HG02840 (cell line): ENCODE data around the gene CYTH3.
A peak's percentile ranks its signal among the peaks of the same experiment; 100 is the strongest.
"Not testable (repeated sequence)": the region's sequence is repeated elsewhere in the genome, so short reads cannot be mapped to it uniquely, and the experiment has no call there.

ENCODE experiments used
- ATAC-seq: cut with Tn5 transposase; IDR thresholded peaks from one replicate; pipeline ENCODE4 v1.9.1; 2021; ENCODE audit warnings: mild to moderate bottlenecking, moderate library complexity, moderate number of reproducible peaks; ENCODE audit not compliant: unreplicated experiment, low FRiP score

Gene CYTH3, protein sequence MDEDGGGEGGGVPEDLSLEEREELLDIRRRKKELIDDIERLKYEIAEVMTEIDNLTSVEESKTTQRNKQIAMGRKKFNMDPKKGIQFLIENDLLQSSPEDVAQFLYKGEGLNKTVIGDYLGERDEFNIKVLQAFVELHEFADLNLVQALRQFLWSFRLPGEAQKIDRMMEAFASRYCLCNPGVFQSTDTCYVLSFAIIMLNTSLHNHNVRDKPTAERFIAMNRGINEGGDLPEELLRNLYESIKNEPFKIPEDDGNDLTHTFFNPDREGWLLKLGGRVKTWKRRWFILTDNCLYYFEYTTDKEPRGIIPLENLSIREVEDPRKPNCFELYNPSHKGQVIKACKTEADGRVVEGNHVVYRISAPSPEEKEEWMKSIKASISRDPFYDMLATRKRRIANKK

DNA sequence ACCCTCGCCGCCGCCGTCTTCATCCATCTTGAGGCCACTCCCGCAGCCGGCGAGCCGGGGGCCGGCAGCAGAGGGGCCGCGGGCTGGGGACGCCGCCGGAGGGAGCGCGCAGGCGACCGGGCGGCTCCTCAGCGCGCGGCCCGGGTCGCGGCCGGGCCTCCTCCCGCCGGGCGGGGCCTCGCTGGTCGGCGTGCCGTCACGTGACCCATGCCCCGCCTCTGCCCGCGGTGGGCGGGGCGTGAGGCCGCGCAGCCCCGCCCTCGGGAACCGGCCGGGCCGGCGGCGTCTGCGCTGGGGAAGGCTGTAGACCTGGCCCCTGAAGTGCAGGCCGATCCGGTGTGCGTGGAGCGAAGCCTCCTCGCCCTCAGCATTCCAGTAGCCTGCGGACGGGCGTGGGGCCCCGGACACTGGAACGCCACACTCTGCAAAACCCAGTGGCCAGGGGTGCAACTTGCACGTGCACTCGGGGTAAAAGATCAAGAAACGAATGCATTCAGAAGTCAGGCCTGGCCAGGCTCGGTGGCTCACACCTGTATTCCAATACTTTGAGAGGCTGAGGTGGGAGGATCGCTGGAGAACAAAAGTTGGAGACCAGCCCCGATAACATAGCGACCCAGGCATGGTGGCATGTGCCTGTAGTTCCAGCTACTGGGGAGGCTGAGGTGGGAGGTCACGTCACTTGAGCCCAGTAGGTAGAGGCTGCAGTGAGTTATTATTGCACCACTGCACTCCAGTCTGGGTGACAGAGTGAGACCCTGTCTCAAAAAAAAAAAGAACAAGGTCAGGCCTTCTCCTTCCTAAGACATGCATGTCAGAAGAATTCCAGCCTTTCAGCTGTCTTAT lies at the start of gene CYTH3:
CYTH3 (minus strand) TSS at position 144 of the 843 bp plus-strand sequence; CDS start at position 27, 117 bp downstream.
- peak; percentile 83 for ATAC-seq

DNA sequence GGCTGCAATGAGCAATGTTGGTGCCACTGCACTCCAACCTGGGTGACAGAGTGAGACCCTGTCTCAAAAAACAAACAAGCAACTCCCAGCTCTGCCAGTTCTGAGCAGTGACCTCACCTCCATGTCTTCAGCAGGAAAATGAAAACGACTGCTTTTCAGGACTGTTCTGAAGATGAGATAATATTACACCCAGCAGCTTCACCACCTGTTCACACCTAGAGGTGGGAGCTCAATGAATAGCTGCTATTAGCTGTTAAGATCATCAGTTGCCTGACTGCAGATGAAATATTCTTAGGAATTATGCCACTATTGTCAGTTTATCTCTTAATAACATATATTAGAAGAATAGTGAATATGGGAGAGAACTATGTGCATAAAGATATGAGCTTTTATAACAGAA lies 48.4 kb upstream of the CYTH3 start:
- no peak for ATAC-seq

DNA sequence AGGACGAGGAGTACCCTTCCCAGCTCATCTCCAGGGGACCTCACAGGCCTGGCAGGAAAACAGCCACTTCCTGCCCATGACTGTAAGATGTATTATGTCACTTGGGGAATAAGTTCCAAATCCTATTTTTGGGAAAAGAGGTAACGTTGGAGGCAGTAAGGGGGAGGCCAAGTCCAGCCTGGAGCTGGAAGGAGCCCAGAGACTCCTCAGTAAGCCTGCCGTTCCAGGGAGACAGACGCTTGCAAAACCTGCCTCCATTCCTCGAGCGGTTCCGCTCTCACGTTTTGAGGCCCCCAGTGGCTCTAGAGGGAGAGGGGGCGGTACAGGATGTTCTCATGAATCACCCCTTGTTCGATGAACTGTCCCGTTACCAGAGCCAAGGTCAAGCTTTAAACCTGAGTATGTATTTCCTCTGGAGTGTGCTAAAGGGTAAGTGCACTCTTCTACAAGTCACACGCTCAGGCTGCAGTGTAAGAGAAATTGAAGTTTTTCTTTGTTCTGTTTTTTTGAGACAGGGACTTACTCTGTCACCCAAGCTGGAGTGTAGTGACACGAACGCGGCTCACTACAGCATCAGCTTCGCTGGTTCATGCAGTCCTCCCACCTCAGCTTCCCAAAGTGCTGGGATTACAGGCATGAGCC lies 45.5 kb upstream of the CYTH3 start:
- ATAC-seq = no peak

DNA sequence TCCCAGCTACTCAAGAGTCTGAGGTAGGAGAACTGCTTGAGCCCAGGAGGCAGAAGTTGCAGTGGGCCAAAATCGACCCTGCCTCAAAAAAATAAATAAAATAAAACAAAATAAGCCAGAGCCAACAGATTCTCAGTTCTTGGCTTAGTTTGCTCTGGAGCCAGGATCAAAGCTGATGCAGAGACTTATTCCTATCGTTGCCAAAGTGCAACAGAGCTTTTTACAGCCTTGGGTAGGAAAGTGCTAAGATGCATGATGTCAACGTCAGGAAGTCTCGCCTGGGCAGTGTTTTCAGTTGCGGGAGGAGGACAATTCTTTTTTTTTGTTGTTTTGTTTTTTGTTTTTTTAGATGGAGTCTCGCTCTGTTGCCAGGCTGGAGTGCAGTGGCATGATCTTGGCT lies 43.8 kb upstream of the CYTH3 start:
- no peak for ATAC-seq

DNA sequence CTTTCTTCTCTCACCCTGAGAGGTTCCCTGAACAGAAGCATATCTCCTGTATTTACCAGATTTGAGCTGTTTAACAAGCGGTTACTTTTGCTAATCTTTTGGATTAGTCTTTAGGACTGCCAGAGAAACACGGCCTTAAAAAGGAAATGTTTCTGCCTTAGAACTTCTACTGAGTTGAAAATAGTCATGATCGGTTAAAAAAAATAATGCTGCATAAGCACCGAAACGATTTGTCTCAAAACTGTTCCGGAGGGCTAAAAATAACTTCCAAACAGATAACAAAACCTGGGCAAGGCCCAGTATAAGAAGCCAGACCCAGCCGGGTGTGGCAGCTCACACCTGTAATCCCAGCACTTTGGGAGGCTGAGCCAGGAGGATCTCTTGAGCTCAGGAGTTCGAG lies 43.3 kb upstream of the CYTH3 start:
- no peak for ATAC-seq

DNA sequence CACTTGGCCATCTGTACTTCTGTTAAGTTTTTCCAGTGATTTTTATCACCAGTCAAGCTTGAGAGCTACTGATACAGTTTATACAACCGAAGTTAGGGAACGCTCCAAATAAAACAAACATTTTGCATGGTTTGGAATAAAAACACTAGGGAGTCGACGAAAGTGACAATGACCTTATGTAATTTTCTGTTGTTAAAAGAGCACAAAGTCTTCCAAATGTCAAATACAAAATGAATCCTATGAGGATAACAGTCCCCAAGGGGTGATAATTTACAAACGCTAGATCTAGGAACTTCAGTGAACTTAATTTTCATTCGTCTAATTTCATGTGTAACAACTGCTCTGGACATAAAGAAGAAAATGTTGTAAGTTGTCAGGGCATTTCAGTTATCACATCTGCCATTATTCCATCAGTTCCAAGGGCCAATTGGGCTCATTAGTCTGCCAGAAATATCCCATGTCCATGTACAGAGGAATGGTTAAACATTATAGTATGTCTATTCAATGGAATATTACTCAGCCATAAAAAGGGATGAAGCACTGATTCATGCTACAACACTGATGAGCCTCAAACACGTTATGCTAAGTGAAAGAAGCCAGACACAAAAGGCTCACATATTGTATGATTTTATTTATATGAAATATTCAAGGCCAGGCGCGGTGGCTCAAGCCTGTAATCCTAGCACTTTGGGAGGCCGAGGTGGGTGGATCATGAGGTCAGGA lies 38.0 kb upstream of the CYTH3 start:
- no peak for ATAC-seq

DNA sequence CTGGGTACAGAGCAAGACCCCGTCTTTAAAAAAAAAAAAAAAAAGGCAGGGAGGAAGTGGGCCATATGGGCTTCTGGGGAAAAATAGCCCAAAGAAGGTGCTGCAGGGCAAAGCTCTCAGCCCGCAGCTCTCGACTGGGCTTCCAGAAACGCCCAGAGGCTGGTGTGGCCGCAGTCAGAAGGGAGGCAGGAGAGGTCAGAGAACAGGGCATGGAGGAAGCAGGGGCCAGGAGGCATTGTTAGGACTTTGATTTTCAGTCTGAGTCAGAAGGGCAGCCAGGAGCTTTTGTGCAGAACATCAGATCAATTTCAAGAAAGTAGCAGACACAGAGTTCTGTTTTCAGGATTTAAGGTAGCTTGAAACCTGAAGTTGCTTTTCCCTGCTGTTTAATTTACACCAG lies 35.3 kb upstream of the CYTH3 start:
- ATAC-seq = no peak

DNA sequence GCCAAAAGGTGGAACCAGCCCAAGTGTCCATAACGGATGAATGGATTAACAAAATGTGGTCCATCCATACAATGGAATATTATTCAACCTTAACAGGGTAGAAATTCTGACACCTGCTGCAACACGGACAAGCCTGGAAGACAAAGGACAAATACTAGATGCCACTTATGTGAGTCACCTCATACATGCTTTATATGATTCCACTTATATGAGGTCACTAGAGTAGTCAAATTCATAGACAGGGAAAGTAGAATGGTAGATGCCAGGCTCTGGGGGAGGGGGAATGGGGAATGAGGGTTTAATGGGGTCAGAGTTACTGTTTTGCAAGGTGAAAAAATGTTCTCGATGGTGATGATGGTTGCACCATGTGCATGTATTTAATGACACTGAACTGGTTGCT lies 34.0 kb upstream of the CYTH3 start:
- no peak for ATAC-seq

DNA sequence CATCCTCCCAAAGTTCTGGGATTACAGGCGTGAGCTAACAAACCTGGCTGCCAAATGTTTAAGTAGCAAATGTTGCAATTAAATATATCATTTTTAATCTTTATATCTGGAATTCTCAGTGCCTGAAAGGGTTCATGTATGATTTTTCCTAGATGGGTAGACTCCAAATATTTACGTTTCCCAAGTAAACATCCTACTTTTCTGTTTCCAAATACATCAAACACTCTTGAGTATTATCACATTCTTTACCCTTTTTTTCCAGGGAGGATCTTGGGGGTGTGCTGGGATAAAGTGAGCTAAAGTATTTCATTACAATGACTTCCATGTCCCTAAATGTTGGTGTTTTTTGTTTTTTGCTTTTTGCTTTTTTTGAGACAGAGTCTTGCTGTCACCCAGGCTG lies 32.9 kb upstream of the CYTH3 start:
- ATAC-seq = no peak

DNA sequence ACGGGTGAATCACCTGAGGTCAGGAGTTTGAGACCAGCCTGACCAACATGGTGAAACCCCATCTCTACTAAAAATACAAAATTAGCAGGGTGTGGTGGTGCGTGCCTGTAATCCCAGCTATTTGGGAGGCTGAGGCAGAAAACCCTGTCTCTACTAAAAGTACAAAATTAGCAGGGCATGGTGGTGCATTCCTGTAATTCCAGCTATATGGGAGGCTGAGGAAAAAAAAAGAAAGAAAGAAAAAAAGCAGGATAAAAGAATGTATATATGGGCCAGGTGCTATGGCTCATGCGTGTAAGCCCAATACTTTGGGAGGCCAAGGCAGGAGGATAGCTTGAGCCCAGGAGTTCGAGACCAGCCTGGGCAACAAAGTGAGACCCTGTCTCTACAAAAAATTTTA lies 29.0 kb upstream of the CYTH3 start:
- ATAC-seq = not testable (repeated sequence)

DNA sequence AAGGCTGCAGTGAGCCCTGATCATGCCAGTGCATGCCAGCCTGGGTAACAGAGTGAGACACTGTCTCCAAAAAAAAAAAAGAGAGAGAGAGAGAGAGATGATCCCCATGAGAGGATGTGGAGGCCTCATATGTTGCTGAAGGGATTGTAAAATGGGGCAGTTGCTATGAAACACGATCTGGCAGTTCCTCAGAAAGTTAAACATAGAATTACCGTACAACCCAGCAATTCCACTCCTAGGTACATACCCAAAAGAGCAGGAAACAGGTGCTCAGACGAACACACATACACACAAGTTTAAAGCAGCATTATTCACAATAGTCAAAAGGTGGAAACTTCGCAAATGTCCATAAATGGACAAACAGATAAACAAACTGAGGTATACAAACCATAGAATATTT lies 27.4 kb upstream of the CYTH3 start:
- ATAC-seq = no peak

DNA sequence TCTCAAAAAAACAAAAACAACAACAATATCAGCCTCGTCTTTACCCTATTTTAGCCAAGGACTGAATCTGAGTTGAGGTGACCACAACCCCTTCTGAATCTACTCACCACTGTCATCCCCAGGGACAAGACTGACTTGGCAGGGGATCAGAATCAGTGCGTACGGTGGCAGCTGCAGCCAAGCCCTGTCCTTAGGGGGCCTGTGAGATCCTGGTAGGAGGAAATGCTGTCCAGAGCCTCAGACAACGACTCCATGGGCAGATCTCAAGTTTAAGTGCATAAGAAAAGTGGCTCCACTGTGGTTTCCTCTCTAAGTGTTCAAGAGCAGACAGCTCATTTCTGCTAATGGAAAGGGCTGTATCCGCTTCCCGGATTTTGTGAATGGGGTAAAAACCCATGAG lies 22.4 kb upstream of the CYTH3 start:
- ATAC-seq = no peak

DNA sequence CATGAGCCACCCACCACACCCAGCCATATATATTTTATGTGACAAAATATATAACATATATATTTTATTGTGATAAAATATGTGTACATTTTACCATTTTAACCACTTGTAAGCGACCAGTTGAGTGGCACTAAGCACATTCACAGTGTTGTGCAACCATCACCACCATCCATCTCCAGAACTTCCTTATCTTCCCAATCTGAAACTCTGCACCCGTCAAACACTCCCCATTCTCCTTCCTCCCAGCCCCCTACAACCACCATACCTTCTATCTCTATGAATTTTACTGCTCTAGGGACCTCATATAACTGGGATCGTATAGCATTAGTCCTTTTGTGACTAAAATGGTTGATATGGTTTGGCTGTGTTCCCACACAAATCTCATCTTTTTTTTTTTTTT lies 20.8 kb upstream of the CYTH3 start:
- ATAC-seq = no peak

DNA sequence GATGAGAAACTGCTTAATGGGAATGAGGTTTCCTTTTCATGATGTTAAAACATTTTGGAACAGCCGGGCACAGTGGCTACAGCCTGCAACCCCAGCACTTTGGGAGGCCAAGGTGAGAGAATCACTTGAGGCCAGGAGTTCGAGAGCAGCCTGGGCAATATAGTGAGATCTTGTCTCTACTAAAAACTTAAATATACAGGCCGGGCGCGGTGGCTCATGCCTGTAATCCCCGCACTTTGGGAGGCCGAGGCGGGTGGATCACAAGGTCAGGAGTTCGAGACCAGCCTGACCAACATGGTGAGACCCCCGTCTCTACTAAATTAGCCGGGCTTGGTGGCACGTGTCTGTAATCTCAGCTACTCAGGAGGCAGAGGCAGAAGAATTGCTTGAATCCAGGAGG lies 19.5 kb upstream of the CYTH3 start:
- not testable (repeated sequence) for ATAC-seq

DNA sequence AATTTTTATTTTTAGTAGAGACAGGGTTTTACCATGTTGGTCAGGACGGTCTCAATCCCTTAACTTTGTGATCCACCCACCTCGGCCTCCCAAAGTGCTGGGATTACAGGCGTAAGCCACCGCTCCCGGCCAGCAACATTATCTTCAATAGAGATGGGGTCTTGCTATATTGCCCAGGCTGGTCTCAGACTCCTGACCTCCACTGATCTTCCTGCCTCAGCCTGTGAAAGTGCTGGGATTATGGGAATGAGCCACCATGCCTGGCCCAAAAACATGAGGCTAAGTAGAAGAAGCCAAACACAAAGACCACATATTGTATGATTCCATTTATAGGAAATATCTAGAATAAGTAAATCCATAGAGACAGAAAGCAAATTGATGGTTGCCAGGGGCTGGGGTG lies 19.1 kb upstream of the CYTH3 start:
- ATAC-seq = no peak

DNA sequence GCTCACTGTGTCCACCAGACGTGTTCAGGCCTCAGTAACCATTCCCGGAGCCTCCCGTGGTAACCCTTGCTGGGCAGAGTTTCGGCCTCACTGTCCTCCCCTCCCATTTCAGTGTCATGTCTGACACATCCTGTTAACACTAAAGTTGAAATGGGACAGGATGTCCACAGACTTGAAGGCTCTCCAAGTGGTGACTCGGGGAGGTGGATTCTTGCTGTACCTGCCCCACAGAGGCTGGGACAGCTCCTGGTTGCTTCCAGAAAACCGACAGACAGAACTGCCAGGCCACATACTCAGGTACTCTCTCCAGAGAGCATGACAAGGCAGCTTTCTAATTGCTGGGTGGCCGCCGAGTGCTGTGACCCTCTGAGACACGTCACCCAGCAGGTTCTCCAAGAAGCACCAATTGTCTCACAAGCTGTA lies 17.9 kb upstream of the CYTH3 start:
- no peak for ATAC-seq

DNA sequence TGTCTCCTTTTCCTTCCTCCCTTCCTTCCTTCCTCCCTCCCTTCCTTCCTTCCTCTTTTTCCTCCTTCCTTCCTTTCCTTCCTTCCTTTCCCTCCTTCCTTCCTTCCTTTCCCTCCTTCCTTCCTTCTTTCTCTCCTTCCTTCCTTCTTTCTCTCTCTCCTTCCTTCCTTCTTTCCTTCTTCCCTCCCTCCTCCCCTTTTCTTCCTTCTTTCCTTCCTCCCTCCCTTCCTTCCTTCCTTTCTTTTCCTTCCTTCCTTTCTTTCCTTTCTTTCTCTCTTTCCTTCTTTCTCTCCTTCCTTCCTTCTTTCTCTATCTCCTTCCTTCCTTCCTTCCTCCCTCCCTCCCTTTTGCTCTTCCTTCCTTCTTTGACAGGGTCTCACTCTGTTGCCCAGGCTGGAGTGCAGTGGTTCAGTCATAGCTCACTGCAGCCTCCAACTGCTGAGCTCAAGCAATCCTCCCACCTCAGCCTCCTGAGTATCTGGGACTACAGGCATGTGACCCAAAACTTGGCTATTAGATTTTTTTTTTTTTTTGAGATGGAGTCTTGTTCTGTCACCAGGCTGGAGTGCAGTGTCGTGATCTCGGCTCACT lies 15.9 kb upstream of the CYTH3 start:
- no peak for ATAC-seq

DNA sequence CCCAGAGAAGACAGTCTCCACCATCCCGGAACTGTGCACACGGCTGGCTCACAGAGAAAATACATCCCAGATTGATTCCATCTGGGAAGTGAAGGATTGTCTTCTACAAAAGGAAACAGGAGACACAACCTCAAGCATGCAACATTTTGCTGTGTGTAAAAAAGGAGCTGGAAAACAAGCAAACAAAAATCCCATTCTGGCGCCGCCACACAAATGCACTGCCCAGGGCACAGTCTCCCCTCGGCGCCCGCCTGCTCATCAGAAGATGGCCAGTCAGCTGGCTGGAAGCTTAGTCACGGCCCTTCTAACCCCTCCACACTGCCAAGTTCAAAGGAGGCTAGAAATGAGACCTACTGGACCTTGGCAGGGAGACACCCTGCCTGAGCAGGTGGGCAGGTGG lies 14.1 kb upstream of the CYTH3 start:
- no peak for ATAC-seq

DNA sequence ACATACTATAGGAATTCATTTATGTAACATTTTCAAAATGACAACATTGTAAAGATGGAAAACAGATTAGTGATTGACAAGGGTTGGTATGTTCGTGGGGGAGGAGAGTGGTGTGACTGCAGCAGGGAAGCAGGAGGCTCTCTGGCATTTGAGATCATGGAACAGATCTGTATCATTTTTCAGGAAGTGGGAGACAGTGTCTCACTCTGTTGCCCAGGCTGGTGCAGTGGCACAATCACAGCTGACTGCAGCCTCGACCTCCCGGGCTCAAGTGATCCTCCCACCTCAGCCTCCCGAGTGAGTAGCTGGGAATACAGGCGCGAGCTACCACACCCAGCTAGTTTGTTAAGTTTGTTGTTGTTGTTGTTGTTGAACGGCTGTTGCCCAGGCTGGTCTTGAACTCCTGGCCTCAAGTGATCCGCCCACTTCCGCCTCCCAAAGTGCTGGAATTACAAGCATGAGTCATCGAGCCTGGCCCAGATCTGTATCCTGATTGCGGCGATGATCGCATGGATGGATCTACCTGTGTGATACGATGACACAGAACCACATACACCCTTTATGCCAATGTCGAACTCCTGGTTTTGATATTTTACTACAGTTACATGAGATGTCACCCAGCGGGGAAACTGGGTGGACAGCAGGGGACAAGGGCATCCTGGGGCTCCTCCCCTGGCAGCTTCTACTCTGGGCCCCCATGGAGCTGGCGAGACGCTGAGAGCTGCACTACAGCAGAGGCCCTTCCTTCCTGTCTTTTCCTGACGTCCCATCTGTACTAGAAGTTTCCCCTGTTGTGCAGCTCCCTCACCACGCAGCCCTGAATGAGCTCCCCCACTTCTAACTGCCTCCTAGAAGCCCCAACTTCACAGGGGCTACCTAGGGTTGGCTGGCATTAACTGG lies 12.3 kb upstream of the CYTH3 start:
- ATAC-seq = no peak
